Vagina (tissue), 2 donors: ENCODE measurements around the gene LBP.

ENCODE experiments used
- POLR2A ChIP-seq, 2 donors: fragments of 450-650 bp; IDR thresholded peaks; one replicate each; pipeline ENCODE4 v1.6.1; 2017; ENCODE audit warnings: antibody characterized with exemption in 2 of 2, mild to moderate bottlenecking in 2 of 2, moderate library complexity in 2 of 2
- TF ChIP-seq, protein P1 (sequence below), 3 experiments: fragments of 450-650 bp in 2 of 3; fragments of 200-600 bp in 1 of 3; sonication (generic) in 1 of 3; IDR thresholded peaks; one replicate each; pipeline ENCODE4 v1.5.1; 2017 to 2019; ENCODE audit warnings: antibody characterized with exemption in 3 of 3, mild to moderate bottlenecking in 2 of 3, moderate library complexity in 2 of 3

DNA sequence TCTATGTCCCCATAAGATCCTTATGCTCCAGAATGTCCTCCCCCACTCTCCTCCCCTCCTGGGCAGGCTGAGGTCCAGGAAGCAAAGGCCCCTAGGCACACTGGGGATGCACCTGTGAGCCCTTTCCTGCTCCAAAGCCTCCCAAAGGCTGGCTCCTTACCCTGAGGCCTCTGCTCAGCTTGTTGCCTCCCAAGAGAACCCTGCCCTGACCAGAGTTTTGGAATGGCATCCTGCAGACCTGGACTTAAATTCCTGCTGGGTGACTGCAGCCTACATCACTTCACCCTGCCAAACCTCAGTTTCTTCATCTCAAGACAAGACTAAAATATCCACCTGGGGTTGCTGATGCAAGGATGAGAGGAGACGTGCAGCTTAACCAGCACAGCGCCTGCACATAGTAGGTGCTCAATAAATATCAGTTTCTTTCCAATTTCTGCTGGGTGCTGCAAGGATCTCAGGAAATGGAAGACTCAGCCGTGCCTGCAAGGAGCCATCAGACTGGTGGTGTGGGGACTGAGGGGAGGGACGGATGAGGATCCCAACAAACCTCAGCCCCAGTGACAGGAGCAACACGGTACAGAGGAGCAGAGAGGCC, 2.1 kb upstream of the LBP start:
- TF ChIP-seq, protein P1, sequence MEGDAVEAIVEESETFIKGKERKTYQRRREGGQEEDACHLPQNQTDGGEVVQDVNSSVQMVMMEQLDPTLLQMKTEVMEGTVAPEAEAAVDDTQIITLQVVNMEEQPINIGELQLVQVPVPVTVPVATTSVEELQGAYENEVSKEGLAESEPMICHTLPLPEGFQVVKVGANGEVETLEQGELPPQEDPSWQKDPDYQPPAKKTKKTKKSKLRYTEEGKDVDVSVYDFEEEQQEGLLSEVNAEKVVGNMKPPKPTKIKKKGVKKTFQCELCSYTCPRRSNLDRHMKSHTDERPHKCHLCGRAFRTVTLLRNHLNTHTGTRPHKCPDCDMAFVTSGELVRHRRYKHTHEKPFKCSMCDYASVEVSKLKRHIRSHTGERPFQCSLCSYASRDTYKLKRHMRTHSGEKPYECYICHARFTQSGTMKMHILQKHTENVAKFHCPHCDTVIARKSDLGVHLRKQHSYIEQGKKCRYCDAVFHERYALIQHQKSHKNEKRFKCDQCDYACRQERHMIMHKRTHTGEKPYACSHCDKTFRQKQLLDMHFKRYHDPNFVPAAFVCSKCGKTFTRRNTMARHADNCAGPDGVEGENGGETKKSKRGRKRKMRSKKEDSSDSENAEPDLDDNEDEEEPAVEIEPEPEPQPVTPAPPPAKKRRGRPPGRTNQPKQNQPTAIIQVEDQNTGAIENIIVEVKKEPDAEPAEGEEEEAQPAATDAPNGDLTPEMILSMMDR (IDR thresholded peaks at IDR 0.05), result no peak
- no peak for TF ChIP-seq POLR2A (IDR thresholded peaks at IDR 0.05)
